Measurements from ENCODE around the gene TP53RK. TPM values are rescaled to one million over a fixed set of nuclear protein-coding genes. Genes with fewer than 3 reads are reported as not detected.

The TP53RK gene
- total and polyA plus RNA-seq, 2 donors, result 13.1 to 22.9 TPM

DNA sequence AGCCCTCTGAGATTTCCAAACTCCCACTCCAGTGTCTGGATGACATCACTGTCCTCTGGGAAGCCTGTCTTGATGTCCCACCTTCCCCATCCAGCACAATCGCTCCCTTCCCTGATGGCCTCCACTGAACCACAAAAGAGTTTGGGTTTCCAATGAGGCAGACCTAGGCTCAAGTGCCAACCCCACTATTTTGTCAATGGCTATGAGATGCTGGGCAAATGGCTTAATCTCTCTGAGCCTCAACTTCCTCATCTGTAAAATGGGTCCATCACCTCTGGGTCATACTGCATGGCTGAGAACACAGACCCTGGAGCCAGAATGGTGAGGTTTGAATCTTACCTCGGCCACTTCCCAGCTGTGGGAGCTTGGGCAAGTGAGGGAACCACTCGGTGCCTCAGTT lies 49.7 kb downstream of the TP53RK start:
- Histone ChIP-seq H3K27me3 (ENCODE audit: control insufficient read depth in 2 of 2, insufficient read depth in 1 of 2, low read length in 1 of 2) (no peaks in the 10 kb centered on the region), H3K4me1 (ENCODE audit: control insufficient read depth in 2 of 2, insufficient read depth in 2 of 2, low read length in 2 of 2) (no peaks in the 10 kb centered on the region), H3K27ac (ENCODE audit: low read depth in 1 of 2, low read length in 1 of 2) (no peak overlapping the region), H3K9me3 (ENCODE audit: control insufficient read depth in 2 of 2, insufficient read depth in 1 of 2, low read length in 1 of 2) (no peaks in the 10 kb centered on the region), H3K4me3 (ENCODE audit: low read length in 2 of 2) (no peak overlapping the region), H3K36me3 (ENCODE audit: control insufficient read depth in 2 of 2, insufficient read depth in 2 of 2, low read length in 1 of 2) (no peaks in the 10 kb centered on the region)
- DNase-seq (ENCODE audit: low read depth in 6 of 9, low spot score in 9 of 9), result no peak
- WGBS, result 95% methylated on average over 3 of the region's 3 CpGs

DNA sequence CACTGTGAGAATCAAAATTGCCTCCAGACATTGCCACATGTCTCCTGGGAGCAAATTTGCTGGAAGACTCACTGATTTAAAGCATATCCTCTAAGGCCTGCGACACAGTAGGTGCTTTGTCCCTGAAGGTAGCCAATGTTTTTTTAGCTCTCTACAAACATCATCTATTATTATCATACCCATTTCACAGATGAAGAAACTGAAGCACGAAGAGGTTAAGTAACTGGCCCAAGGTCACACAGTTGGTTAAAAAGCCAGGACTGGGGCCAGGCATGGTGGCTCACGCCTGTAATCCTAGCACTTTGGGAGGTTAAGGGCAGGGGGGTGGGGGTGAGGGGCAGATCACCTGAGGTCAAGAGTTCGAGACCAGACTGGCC lies 50.4 kb downstream of the TP53RK start:
- H3K36me3 ChIP-seq (ENCODE audit: control insufficient read depth in 2 of 2, insufficient read depth in 2 of 2, low read length in 1 of 2), result no peaks in the 10 kb centered on the region
- 95% methylated on average over 4 of the region's 4 CpGs for WGBS
- H3K27ac ChIP-seq (ENCODE audit: low read depth in 1 of 2, low read length in 1 of 2), result no peak overlapping the region
- H3K27me3 ChIP-seq (ENCODE audit: control insufficient read depth in 2 of 2, insufficient read depth in 1 of 2, low read length in 1 of 2), result no peaks in the 10 kb centered on the region
- DNase-seq (ENCODE audit: low read depth in 6 of 9, low spot score in 9 of 9), result no peak
- no peaks in the 10 kb centered on the region for H3K4me1 ChIP-seq (ENCODE audit: control insufficient read depth in 2 of 2, insufficient read depth in 2 of 2, low read length in 2 of 2)
- H3K9me3 ChIP-seq (ENCODE audit: control insufficient read depth in 2 of 2, insufficient read depth in 1 of 2, low read length in 1 of 2), result no peaks in the 10 kb centered on the region
- no peak overlapping the region for H3K4me3 ChIP-seq (ENCODE audit: low read length in 2 of 2)

GRCh38 chr20:46638134-46638897 lies 50.9 kb downstream of the TP53RK start:
- no peaks in the 10 kb centered on the region for H3K36me3 ChIP-seq (ENCODE audit: control insufficient read depth in 2 of 2, insufficient read depth in 2 of 2, low read length in 1 of 2)
- H3K9me3 ChIP-seq (ENCODE audit: control insufficient read depth in 2 of 2, insufficient read depth in 1 of 2, low read length in 1 of 2), result no peaks in the 10 kb centered on the region
- no peak for DNase-seq (ENCODE audit: low read depth in 6 of 9, low spot score in 9 of 9)
- H3K27me3 ChIP-seq (ENCODE audit: control insufficient read depth in 2 of 2, insufficient read depth in 1 of 2, low read length in 1 of 2), result no peaks in the 10 kb centered on the region
- H3K27ac ChIP-seq (ENCODE audit: low read depth in 1 of 2, low read length in 1 of 2), result no peak overlapping the region
- H3K4me1 ChIP-seq (ENCODE audit: control insufficient read depth in 2 of 2, insufficient read depth in 2 of 2, low read length in 2 of 2), result no peaks in the 10 kb centered on the region
- H3K4me3 ChIP-seq (ENCODE audit: low read length in 2 of 2), result no peak overlapping the region
- WGBS, result 91% methylated on average over 18 of the region's 18 CpGs

DNA sequence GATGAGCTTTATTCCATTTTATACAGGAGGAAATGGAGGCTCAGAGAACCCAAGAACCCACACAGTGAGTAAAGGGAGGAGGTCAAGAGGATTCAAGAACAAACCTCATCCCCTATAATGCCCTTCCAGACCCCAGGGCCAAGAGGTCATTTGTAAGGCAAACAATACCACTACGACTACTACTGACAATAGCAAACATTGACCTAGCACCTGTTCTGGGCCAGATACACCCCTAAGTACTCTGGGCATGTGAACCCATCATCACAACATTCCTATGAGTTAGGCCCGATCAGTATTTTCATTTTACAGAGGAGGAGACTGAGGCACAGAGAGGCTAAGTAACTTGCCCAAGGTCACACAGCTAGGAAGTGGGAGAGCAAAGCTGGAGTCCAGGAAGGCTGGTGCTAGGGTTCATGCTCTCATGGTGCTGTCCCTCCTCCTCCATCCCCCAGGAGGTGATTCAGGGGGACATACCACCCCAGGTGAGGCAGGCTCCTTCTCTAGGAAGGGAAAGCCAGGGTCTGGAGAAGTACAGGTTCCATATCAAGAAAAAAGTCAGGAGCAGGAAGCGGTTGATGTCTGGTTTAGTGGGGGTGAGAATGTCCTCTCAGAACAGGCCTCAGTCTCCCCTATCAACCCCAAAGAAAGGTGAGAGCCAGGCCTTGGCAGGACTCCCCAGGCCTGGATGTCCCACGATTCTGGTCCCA lies 51.7 kb downstream of the TP53RK start:
- Histone ChIP-seq H3K36me3 (ENCODE audit: control insufficient read depth in 2 of 2, insufficient read depth in 2 of 2, low read length in 1 of 2) (no peaks in the 10 kb centered on the region), H3K9me3 (ENCODE audit: control insufficient read depth in 2 of 2, insufficient read depth in 1 of 2, low read length in 1 of 2) (no peaks in the 10 kb centered on the region), H3K27me3 (ENCODE audit: control insufficient read depth in 2 of 2, insufficient read depth in 1 of 2, low read length in 1 of 2) (no peaks in the 10 kb centered on the region), H3K4me3 (ENCODE audit: low read length in 2 of 2) (no peak overlapping the region), H3K4me1 (ENCODE audit: control insufficient read depth in 2 of 2, insufficient read depth in 2 of 2, low read length in 2 of 2) (no peaks in the 10 kb centered on the region), H3K27ac (ENCODE audit: low read depth in 1 of 2, low read length in 1 of 2) (no peak overlapping the region)
- WGBS, result 92% methylated on average over 4 of the region's 4 CpGs
- DNase-seq (ENCODE audit: low read depth in 6 of 9, low spot score in 9 of 9), result no peak

GRCh38 chr20:46637020-46637419 lies 52.2 kb downstream of the TP53RK start:
- Histone ChIP-seq H3K4me3 (ENCODE audit: low read length in 2 of 2) (no peak overlapping the region), H3K27me3 (ENCODE audit: control insufficient read depth in 2 of 2, insufficient read depth in 1 of 2, low read length in 1 of 2) (no peaks in the 10 kb centered on the region), H3K9me3 (ENCODE audit: control insufficient read depth in 2 of 2, insufficient read depth in 1 of 2, low read length in 1 of 2) (no peaks in the 10 kb centered on the region), H3K4me1 (ENCODE audit: control insufficient read depth in 2 of 2, insufficient read depth in 2 of 2, low read length in 2 of 2) (no peaks in the 10 kb centered on the region), H3K27ac (ENCODE audit: low read depth in 1 of 2, low read length in 1 of 2) (no peak overlapping the region), H3K36me3 (ENCODE audit: control insufficient read depth in 2 of 2, insufficient read depth in 2 of 2, low read length in 1 of 2) (no peaks in the 10 kb centered on the region)
- 94% methylated on average over 11 of the region's 11 CpGs for WGBS
- no peak for DNase-seq (ENCODE audit: low read depth in 6 of 9, low spot score in 9 of 9)

DNA sequence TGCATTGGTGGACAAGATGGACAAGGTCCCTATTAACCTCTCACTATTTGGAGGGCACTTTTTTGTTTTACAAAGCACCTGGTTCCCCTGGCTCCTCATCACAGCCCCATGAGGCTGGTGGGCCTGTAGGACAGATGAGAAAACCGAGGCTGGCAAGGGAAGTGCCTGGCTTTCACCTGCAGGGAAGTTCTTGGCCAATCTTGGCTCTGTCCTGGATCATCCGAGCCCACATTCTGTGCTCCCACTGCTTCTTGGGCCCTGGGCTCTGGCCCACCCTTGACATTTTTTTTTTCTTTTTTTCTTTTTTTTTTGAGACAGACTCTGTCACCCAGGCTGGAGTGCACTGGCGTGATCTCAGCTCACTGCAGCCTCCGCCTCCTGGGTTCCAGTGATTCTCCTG lies 52.7 kb downstream of the TP53RK start:
- H3K4me3 ChIP-seq (ENCODE audit: low read length in 2 of 2), result no peak overlapping the region
- H3K27ac ChIP-seq (ENCODE audit: low read depth in 1 of 2, low read length in 1 of 2), result no peak overlapping the region
- no peaks in the 10 kb centered on the region for H3K4me1 ChIP-seq (ENCODE audit: control insufficient read depth in 2 of 2, insufficient read depth in 2 of 2, low read length in 2 of 2)
- H3K27me3 ChIP-seq (ENCODE audit: control insufficient read depth in 2 of 2, insufficient read depth in 1 of 2, low read length in 1 of 2), result peaks cover 0 to 2% of the 10 kb centered on the region in 2 donors
- no peak for DNase-seq (ENCODE audit: low read depth in 6 of 9, low spot score in 9 of 9)
- H3K36me3 ChIP-seq (ENCODE audit: control insufficient read depth in 2 of 2, insufficient read depth in 2 of 2, low read length in 1 of 2), result no peaks in the 10 kb centered on the region
- H3K9me3 ChIP-seq (ENCODE audit: control insufficient read depth in 2 of 2, insufficient read depth in 1 of 2, low read length in 1 of 2), result no peaks in the 10 kb centered on the region
- 90% methylated on average over 4 of the region's 4 CpGs for WGBS

- H3K27me3 ChIP-seq (ENCODE audit: control insufficient read depth in 2 of 2, insufficient read depth in 1 of 2, low read length in 1 of 2), result peaks cover 0 to 2% of the 10 kb centered on the region in 2 donors
- no peak for DNase-seq (ENCODE audit: low read depth in 6 of 9, low spot score in 9 of 9)
- H3K9me3 ChIP-seq (ENCODE audit: control insufficient read depth in 2 of 2, insufficient read depth in 1 of 2, low read length in 1 of 2), result no peaks in the 10 kb centered on the region
- 80% methylated on average over 5 of the region's 5 CpGs for WGBS
- no peaks in the 10 kb centered on the region for H3K4me1 ChIP-seq (ENCODE audit: control insufficient read depth in 2 of 2, insufficient read depth in 2 of 2, low read length in 2 of 2)
- H3K27ac ChIP-seq (ENCODE audit: low read depth in 1 of 2, low read length in 1 of 2), result no peak overlapping the region
- no peaks in the 10 kb centered on the region for H3K36me3 ChIP-seq (ENCODE audit: control insufficient read depth in 2 of 2, insufficient read depth in 2 of 2, low read length in 1 of 2)
- H3K4me3 ChIP-seq (ENCODE audit: low read length in 2 of 2), result no peak overlapping the region
Measured at GRCh38 chr20:46635514-46636136, 53.6 kb downstream of the TP53RK start.

DNA sequence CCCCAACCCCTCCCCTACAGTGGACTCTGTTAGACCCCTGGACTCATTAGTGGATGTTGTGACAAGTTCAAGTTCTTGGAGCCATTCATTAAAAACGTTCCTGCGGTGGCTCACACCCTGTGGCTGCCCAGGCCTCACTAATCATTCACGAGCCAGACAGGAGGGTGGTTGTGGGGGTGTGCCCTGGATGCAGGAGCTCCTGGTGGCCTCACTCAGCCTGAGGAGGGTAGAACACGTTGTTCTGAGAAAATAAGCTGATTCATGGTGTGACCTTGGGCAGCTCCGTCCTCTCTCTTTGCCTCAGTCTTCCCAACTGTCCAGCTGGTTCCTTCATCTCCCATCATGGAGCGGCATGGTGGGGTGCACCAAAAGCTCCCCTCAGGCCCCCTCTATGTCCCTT lies 54.7 kb downstream of the TP53RK start:
- no peak overlapping the region for H3K4me3 ChIP-seq (ENCODE audit: low read length in 2 of 2)
- 83% methylated on average over 6 of the region's 6 CpGs for WGBS
- no peaks in the 10 kb centered on the region for H3K36me3 ChIP-seq (ENCODE audit: control insufficient read depth in 2 of 2, insufficient read depth in 2 of 2, low read length in 1 of 2)
- no peak for DNase-seq (ENCODE audit: low read depth in 6 of 9, low spot score in 9 of 9)
- peaks cover 0 to 2% of the 10 kb centered on the region in 2 donors for H3K27me3 ChIP-seq (ENCODE audit: control insufficient read depth in 2 of 2, insufficient read depth in 1 of 2, low read length in 1 of 2)
- H3K27ac ChIP-seq (ENCODE audit: low read depth in 1 of 2, low read length in 1 of 2), result no peak overlapping the region
- no peaks in the 10 kb centered on the region for H3K9me3 ChIP-seq (ENCODE audit: control insufficient read depth in 2 of 2, insufficient read depth in 1 of 2, low read length in 1 of 2)
- no peaks in the 10 kb centered on the region for H3K4me1 ChIP-seq (ENCODE audit: control insufficient read depth in 2 of 2, insufficient read depth in 2 of 2, low read length in 2 of 2)

Measured in thymus (tissue), 11 donors.